Measurements from ENCODE around the gene VPS37B. TPM values are rescaled to one million over a fixed set of nuclear protein-coding genes. Genes with fewer than 3 reads are reported as not detected.
A peak's percentile ranks its signal among the peaks of the same experiment; 100 is the strongest.

VPS37B gene
- total RNA-seq, 6 experiments from 2014 or later = 5.2 to 6.7 (median 6.0) TPM

DNA sequence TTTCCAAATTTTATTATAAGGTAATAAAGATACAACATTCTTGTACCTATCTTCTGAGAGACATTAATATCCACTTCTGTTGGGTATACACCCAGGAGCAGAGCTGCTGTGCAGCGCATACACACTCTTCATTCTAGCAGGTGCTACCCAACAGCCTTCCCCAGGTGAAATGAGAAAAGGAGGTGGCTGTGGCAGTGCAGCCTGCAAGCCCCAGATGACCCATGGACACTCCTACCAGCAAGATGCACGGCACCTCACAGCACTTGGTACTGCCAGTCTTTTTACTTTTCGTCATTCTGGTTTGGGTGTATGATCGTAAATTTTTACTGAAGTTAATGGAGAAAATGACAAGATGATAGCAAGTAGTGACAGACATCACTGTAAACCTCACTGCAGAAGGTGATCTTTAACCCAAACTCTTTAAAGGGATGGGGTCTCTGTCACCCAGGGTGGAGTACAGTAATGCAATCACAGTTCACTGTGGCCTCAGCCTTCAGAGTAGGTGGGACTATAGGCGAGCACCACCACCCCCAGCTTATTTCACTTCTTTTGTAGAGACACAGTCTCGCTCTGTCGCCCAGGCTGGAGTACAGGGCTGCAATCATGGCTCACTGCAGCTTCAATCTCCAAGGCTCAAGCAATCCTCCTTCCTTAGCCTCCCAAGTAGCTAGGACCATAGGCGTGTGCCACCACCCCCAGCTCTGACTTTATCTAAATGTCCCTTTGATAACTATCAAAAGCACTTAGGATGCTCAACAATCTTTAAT, 26.5 kb downstream of the VPS37B start:
- H3K27ac ChIP-seq = peak overlapping the region in 2 of 3 donors; percentile 87

DNA sequence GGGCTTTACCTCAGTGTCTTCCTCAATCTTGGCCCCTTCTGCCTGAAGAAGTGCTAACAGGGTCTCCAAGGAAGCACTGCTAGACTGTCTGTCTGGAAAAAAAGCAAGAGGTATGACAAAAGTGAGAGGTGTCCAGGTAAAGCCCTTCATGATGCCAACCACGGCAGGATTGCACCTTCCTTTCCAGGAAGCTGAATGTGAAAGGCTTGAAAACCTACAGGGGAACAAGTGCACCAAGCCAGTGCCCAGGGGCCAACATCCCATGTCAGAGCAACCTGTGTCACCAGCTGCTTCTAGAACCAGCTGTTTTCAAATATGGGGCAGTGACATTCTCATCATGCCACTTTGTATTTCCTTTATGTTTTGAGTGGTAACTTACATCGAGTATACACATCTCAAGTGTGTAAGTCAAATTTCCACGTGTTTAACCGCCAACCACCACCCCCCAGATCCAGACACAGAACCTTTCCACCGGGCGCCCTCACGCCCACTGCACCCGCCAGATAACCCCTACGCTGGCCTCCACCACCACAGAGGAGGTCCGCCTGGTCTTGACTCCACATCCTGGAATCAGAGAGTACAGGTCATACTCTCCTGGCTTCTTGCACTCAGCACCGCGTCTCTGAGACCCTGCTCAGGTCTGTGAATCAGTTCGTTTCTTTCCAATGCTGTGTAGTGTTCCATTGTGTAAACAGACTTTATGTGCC, 27.3 kb downstream of the VPS37B start:
- Histone ChIP-seq H3K4me1 (peaks cover 0 to 90% (median 44%) of the 10 kb centered on the region in 4 donors), H3K9me3 (no peaks in the 10 kb centered on the region), H3K27ac (peak overlapping the region; percentile 36 to 87 (median 87)), H3K36me3 (peaks cover 0 to 10% (median 0%) of the 10 kb centered on the region in 4 donors), H3K4me3 (no peak overlapping the region), H3K27me3 (no peaks in the 10 kb centered on the region)
- TF ChIP-seq CTCF (IDR thresholded peaks at IDR 0.05) (no peak), POLR2A (IDR thresholded peaks at IDR 0.05) (no peak)
- intact Hi-C loops (cut with DNase I) = no loop called here
- ATAC-seq (no peak), DNase-seq (no peak)
- WGBS (ENCODE audit: insufficient coverage, low coverage, low lambda C conversion rate, missing lambda C conversion rate) = 81% methylated on average over 10 of the region's 13 CpGs

More for the DNA sequence above, 26.5 kb downstream of the VPS37B start:
- no peak for ATAC-seq
- H3K9me3 ChIP-seq = no peaks in the 10 kb centered on the region
- intact Hi-C loops (cut with DNase I) = no loop called here
- H3K36me3 ChIP-seq = peaks cover 0 to 10% (median 0%) of the 10 kb centered on the region in 4 donors
- H3K27me3 ChIP-seq = no peaks in the 10 kb centered on the region
- DNase-seq = no peak
- TF ChIP-seq CTCF (IDR thresholded peaks at IDR 0.05) (no peak), POLR2A (IDR thresholded peaks at IDR 0.05) (no peak)
- peaks cover 0 to 88% (median 43%) of the 10 kb centered on the region in 4 donors for H3K4me1 ChIP-seq
- H3K4me3 ChIP-seq = no peak overlapping the region
- 92% methylated on average over 4 of the region's 8 CpGs for WGBS (ENCODE audit: insufficient coverage, low coverage, low lambda C conversion rate, missing lambda C conversion rate)

DNA sequence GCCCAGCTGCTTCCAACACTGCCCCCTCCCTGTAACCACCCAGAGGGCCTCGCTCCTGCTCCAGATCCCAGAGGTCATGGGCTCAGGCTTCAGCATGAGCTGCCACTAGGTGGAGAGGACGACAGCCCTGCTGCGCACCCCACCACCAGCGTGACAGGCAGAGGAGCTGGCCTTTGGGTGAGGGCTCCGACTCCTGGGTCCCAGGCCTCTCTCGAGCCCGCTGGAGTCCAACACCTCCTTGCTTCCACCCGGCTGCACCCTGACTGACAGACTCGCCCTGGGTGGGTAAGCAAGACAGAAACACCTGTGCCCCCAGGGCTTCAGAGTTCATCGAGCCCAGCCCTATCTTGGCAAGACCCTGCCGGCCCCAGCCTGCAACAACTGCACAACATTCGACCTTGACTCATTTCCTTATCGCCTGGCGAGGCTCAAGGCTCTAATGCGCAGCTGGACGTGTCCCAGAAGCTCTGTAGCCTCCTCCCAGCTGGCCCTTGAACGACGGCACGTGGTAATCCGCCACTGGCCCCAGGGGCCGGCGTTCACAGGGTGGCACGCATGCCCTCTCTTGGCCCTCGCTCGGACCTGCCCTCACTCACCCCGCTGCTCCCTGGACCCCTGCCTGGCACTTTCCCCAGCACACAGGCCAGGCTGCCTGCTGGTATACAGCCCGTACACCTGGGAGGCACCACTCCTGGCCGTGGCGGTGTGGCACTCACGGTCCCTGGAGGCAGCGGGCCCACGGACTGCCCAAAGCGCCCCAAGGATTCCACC, 28.0 kb downstream of the VPS37B start:
- no peak for TF ChIP-seq POLR2A (IDR thresholded peaks at IDR 0.05)
- peak; percentile 24 to 52 (median 44) for TF ChIP-seq CTCF (IDR thresholded peaks at IDR 0.05)
- ATAC-seq (peak; percentile 44 to 76 (median 68)), DNase-seq (peak; percentile 69 to 98 (median 98))
- Histone ChIP-seq H3K36me3 (peaks cover 0 to 10% (median 0%) of the 10 kb centered on the region in 4 donors), H3K27me3 (no peaks in the 10 kb centered on the region), H3K4me3 (no peak overlapping the region), H3K9me3 (no peaks in the 10 kb centered on the region), H3K27ac (peak overlapping the region; percentile 36 to 87 (median 87)), H3K4me1 (peaks cover 0 to 90% (median 42%) of the 10 kb centered on the region in 4 donors)
- intact Hi-C loops (cut with DNase I) = no loop called here
- 28% methylated on average over 13 of the region's 33 CpGs for WGBS (ENCODE audit: insufficient coverage, low coverage, low lambda C conversion rate, missing lambda C conversion rate)

GRCh38 chr12:122866950-122867607, 28.8 kb downstream of the VPS37B start:
- peak overlapping the region; percentile 36 to 87 (median 87) for H3K27ac ChIP-seq

More at GRCh38 chr12:122866950-122867607, 28.8 kb downstream of the VPS37B start:
- intact Hi-C loops (cut with DNase I) = no loop called here
- Histone ChIP-seq H3K4me1 (peaks cover 0 to 88% (median 41%) of the 10 kb centered on the region in 4 donors), H3K27me3 (no peaks in the 10 kb centered on the region), H3K4me3 (no peak overlapping the region), H3K9me3 (no peaks in the 10 kb centered on the region), H3K36me3 (peaks cover 0 to 10% (median 0%) of the 10 kb centered on the region in 4 donors)
- peak; percentile 25 to 78 (median 70) for DNase-seq
- no peak for TF ChIP-seq POLR2A (IDR thresholded peaks at IDR 0.05)
- no peak for TF ChIP-seq CTCF (IDR thresholded peaks at IDR 0.05)
- whole genome bisulfite sequencing (ENCODE audit: insufficient coverage, low coverage, low lambda C conversion rate, missing lambda C conversion rate) = 68% methylated on average over 27 of the region's 36 CpGs
- peak in 2 of 4 donors; percentile 6 to 13 for ATAC-seq

Measured in right lobe of liver (tissue), 6 donors.